ENCODE measurements around the gene CYSLTR1. TPM values are rescaled to one million over a fixed set of nuclear protein-coding genes. Genes with fewer than 3 reads are reported as not detected.
"Not testable (repeated sequence)": the region's sequence is repeated elsewhere in the genome, so short reads cannot be mapped to it uniquely, and the experiment has no call there.

The CYSLTR1 gene
- total RNA-seq, 1 donor from 2014 or later, result not detected

- TF ChIP-seq CTCF (IDR thresholded peaks at IDR 0.05), result no peak
- no peak for DNase-seq (ENCODE audit: extremely low spot score, unreplicated experiment)
- H3K27me3 Mint-ChIP-seq (ENCODE audit: unreplicated experiment), result no peaks in the 10 kb centered on the region
- H3K4me1 Mint-ChIP-seq (ENCODE audit: unreplicated experiment), result no peaks in the 10 kb centered on the region
- H3K4me3 Mint-ChIP-seq (ENCODE audit: unreplicated experiment), result no peak overlapping the region
- peaks cover 19% of the 10 kb centered on the region for H3K9me3 Mint-ChIP-seq (ENCODE audit: unreplicated experiment)
- H3K36me3 Mint-ChIP-seq (ENCODE audit: unreplicated experiment), result no peaks in the 10 kb centered on the region
- H3K27ac Mint-ChIP-seq (ENCODE audit: unreplicated experiment), result no peak overlapping the region
Measured at GRCh38 chrX:78283511-78283910, 43.9 kb downstream of the CYSLTR1 start.

GRCh38 chrX:78237127-78237526, 90.3 kb downstream of the CYSLTR1 start:
- no peak for TF ChIP-seq CTCF (IDR thresholded peaks at IDR 0.05)
- no peak overlapping the region for H3K4me3 Mint-ChIP-seq (ENCODE audit: unreplicated experiment)
- H3K4me1 Mint-ChIP-seq (ENCODE audit: unreplicated experiment), result no peaks in the 10 kb centered on the region

GRCh38 chrX:78226047-78226446, 101.4 kb downstream of the CYSLTR1 start:
- not testable (repeated sequence) for H3K27ac Mint-ChIP-seq (ENCODE audit: unreplicated experiment); H3K4me3 Mint-ChIP-seq (ENCODE audit: unreplicated experiment); DNase-seq (ENCODE audit: extremely low spot score, unreplicated experiment); H3K4me1 Mint-ChIP-seq (ENCODE audit: unreplicated experiment); H3K36me3 Mint-ChIP-seq (ENCODE audit: unreplicated experiment); H3K27me3 Mint-ChIP-seq (ENCODE audit: unreplicated experiment)
- peaks cover 35% of the 10 kb centered on the region for H3K9me3 Mint-ChIP-seq (ENCODE audit: unreplicated experiment)

More at GRCh38 chrX:78237127-78237526, 90.3 kb downstream of the CYSLTR1 start:
- DNase-seq (ENCODE audit: extremely low spot score, unreplicated experiment), result no peak
- Mint-ChIP-seq H3K27me3 (ENCODE audit: unreplicated experiment) (no peaks in the 10 kb centered on the region), H3K9me3 (ENCODE audit: unreplicated experiment) (peaks cover 11% of the 10 kb centered on the region), H3K36me3 (ENCODE audit: unreplicated experiment) (no peaks in the 10 kb centered on the region), H3K27ac (ENCODE audit: unreplicated experiment) (no peak overlapping the region)

Other genes starting within 250 kb of the CYSLTR1 start
- 157 and 166 TPM in 2 replicates for gene PGK1, start 223.4 kb downstream of the CYSLTR1 start, total RNA-seq
- gene TAF9B, start 188.0 kb downstream of the CYSLTR1 start, total RNA-seq, result 16.9 and 19.9 TPM in 2 replicates